OCI-LY7 (cell line): ENCODE data around the gene FXYD2.

Experiments used
- CTCF ChIP-seq: fragments of 200-600 bp; sonication (generic); conservative IDR thresholded peaks from 2 replicates; pipeline ENCODE4 v1.5.1; 2014; ENCODE audit warnings: mild to moderate bottlenecking, antibody characterized with exemption, low read length, moderate library complexity, mixed read lengths
- EZH2phosphoT487 ChIP-seq: fragments of 200-600 bp; sonication (generic); IDR thresholded peaks from 2 replicates; pipeline ENCODE4 v1.6.1; 2018; ENCODE audit warnings: low read depth, borderline replicate concordance, mild to moderate bottlenecking, mixed run types, antibody characterized with exemption, low read length, moderate library complexity, mixed read lengths

DNA sequence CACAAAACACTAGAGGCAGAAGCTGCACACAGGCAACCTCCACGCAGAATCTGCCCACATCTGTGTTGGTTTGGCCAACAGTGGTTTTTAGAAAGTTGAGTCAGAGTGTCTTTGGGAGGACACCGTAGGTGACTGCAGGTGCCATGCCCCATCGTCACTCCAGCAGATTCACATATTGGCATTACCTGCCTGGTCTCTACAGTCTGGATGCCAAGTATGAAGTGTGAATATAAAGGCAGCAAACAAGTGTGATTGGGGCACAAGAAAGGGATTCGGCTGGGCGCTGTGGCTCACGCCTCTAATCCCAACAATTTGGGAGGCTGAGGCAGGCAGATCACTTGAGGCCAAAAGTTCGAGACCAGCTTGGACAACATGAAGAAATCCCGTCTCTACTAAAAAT, 11.0 kb upstream of the FXYD2 start:
- TF ChIP-seq CTCF (no peak), EZH2phosphoT487 (no peak)
